Measurements from ENCODE around the gene R3HDM4. TPM values are rescaled to one million over a fixed set of nuclear protein-coding genes. Genes with fewer than 3 reads are reported as not detected.
"Not testable (repeated sequence)": the region's sequence is repeated elsewhere in the genome, so short reads cannot be mapped to it uniquely, and the experiment has no call there.

Gene R3HDM4
- total RNA-seq, 1 donor from 2014 or later: 21.9 TPM

DNA sequence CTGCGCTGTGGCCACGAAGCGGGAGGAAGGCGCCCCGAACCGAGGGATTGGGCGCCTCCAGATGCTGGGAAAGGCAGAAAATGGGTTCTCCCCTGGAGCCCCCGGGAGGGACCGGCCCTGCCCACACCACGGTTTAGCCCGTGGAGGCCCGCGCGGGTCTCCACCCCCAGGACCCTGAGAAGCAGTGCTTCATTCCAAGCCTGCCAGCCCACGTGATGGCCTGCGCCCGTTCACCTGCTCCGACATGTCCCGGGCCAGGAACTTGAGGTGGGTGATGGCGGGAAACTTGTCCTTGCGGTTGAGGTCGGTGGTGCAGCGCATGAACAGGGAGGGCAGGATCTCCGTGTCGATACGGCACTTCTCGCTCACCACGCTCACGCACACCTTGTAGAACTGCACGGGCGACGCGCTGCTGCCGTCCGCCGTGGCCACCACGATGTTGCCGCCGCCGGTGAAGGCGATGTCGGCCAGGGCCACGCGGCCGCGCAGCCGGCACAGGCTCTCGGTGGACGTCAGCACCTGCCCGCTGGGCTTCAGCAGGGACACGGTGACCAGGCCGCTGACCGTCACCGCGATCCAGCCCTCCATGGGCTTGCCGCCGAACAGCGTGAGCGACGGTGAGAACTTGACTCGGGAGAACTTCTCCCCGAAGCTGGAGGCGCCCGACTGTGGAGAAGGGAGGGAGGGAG is 27.3 kb downstream of the R3HDM4 start:
- intact Hi-C loops (cut with DNase I): no loop called here
- ATAC-seq (no peak), DNase-seq (ENCODE audit: missing footprints) (no peak)

DNA sequence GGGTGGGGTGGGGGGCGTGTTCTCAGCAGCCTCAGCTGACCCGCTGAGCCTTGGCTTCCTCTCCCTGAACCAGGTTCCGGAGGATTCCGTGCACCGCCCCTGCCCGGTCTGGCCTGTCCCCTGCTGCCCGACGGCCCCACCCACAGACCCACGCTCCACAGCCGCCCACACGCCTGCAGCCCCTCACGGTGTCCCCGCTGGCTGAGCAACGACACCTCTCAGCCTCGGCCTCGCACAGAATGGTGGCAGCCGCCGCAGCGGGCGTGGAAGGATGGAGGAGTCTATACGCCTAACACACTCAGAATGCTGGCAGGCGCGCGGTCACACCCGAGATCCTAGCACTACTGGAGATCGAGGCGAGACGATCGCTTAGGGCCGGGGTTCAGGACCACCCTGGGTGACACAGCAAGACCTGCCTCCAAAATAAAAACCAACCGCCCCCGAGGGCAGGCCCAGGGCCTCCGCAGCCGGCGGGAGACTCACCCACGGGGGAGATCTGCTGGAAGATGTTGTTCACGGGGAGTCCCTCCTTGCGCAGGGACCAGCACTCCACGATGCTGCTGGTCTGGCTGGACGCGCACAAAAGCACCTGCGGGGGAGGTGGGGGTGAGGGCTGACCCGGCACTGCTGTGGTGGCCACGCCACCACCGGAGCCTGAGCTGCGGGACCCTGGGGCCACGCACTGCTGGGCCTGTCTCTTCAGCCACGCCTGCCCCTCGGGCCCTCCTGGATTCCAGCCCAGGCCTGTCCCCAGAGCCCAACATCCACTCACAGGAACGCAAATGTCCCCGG is 28.4 kb downstream of the R3HDM4 start:
- intact Hi-C loops (cut with DNase I): no loop called here
- no peak for ATAC-seq
- no peak for DNase-seq (ENCODE audit: missing footprints)

DNA sequence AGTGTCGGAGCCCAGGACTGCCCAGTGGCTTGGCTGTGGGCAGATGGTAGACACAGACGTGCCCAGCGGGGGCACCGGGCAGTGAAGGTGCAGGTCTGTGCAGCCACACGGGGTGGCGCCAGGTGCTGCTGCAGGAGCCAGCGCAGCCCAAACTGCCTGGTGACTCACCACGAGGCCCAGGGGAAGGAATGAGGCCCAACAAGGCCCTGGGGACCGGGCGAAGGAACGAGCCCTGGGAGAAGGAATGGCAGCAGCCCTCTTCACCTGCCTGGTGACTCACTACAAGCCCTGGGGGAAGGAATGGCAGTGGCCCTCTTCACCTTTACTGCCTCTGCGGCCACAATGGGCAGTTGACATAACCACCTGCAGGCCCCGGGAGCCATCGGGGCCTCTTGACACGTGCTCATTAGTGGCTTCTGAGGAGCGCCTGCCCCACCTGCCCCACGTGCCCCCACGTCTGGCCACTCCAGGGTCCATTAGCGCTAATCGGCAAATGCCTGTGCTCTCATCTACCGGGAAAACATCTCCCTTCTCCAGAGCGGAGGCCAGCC is 29.3 kb downstream of the R3HDM4 start:
- intact Hi-C loops (cut with DNase I): no loop called here
- ATAC-seq (no peak), DNase-seq (ENCODE audit: missing footprints) (no peak)

DNA sequence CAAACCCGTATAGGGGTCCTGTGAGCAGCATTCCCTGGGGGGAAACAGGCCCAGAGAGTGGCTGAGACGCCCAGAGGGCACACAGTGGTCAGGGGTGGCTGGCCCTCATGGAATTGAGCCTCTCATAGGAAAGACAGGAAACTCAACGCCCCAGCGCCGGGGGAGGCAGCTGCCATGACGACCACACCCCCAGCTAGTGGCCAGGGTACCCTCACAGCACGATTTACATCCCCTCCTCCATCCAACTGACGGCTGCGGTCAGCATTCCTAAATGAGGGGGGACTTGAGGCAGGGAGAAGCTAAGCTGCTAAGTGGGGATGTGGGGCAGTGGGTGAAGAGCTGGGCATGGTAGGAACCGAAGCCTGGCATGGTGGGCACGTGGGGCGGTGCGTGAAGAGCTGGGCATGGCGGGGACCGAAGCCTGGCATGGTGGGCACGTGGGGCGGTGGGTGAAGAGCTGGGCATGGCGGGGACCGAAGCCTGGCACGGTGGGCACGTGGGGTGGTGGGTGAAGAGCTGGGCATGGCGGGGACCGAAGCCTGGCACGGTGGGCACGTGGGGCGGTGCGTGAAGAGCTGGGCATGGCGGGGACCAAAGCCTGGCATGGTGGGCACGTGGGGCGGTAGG is 30.0 kb downstream of the R3HDM4 start:
- ATAC-seq: no peak
- no peak for DNase-seq (ENCODE audit: missing footprints)
- intact Hi-C loops (cut with DNase I): no loop called here

DNA sequence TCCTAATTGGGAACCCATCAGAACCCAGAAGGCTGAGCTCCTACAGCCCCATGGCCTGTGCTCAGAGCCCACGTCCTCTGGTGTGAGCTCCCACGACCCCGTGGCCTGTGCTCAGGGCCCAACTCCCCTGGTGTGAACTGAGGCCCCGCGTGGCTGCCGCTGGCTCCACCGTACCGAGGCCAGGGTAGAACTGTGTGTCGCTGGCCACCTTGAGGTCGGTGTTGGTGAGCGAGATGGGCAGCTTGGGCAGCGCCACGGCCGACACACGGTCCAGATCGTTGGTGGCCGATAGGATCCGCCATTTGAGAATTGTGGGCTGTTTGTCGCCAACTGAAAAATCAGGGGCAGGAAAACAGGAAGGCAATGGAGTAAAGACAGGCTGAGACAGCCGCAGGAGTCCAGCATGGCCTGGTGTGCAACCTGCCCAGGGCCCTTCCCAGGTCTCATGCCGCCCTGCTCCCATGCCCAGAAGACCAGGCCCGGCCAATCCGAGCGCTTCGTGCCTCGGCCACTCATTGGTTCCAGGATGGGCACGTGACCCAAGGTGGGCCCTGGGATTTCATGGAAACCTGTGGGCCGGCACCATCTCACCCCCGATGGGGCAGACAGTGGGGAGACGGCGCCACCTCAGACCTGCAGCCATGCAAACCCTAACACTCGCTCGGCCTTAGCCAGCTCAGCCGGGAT is 31.5 kb downstream of the R3HDM4 start:
- ATAC-seq (no peak), DNase-seq (ENCODE audit: missing footprints) (no peak)
- intact Hi-C loops (cut with DNase I): no loop called here

DNA sequence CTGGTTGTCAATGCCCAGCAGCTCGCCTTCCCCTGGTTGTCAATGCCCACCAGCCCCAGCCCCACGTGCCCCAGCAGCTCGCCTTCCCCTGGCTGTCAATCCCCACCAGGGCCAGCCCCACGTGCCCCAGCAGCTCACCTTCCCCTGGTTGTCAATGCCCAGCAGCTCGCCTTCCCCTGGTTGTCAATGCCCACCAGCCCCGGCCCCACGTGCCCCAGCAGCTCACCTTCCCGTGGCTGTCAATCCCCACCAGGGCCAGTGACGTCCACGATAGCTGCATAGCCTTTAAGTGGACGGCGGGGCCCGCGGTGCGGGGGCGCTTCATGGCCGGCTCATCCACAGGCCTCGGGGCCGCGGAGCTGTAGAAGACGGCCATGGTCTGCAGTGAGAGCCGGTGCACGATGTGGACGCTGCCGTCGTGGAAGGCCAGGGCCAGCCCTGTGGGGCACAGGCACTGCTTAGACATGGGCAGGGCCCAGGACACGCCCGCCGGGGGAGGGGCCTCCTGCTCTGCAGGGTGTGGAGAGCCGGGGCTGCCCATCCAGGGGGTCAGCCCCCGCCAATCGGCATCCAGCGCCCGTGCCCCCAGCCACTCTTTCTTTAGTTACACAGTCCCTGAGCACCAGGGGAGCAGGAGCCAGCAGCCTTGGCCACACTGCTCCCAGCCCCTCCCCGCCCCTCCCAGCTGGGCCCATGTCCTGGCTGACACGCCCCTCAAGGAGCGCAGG is 33.1 kb downstream of the R3HDM4 start:
- ATAC-seq (no peak), DNase-seq (ENCODE audit: missing footprints) (no peak)
- intact Hi-C loops (cut with DNase I): no loop called here

DNA sequence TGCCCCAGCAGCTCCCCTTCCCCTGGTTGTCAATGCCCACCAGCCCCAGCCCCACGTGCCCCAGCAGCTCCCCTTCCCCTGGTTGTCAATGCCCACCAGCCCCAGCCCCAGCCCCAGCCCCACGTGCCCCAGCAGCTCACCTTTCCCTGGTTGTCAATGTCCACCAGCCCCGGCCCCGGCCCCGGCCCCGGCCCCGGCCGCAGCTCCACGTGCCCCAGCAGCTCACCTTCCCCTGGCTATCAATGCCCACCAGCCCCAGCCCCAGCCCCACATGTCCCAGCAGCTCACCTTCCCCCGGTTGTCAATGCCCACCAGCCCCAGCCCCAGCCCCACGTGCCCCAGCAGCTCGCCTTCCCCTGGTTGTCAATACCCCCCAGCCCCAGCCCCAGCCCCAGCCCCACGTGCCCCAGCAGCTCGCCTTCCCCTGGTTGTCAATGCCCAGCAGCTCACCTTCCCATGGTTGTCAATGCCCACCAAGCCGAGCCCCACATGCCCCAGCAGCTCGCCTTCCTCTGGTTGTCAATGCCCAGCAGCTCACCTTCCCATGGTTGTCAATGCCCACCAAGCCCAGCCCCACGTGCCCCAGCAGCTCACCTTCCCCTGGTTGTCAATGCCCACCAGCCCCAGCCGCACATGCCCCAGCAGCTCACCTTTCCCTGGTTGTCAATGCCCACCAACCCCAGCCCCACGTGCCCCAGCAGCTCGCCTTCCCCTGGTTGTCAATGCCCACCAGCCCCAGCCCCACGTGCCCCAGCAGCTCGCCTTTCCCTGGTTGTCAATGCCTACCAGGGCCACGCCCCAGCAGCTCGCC is 34.1 kb downstream of the R3HDM4 start:
- DNase-seq (ENCODE audit: missing footprints); intact Hi-C loops (cut with DNase I); ATAC-seq: not testable (repeated sequence)

DNA sequence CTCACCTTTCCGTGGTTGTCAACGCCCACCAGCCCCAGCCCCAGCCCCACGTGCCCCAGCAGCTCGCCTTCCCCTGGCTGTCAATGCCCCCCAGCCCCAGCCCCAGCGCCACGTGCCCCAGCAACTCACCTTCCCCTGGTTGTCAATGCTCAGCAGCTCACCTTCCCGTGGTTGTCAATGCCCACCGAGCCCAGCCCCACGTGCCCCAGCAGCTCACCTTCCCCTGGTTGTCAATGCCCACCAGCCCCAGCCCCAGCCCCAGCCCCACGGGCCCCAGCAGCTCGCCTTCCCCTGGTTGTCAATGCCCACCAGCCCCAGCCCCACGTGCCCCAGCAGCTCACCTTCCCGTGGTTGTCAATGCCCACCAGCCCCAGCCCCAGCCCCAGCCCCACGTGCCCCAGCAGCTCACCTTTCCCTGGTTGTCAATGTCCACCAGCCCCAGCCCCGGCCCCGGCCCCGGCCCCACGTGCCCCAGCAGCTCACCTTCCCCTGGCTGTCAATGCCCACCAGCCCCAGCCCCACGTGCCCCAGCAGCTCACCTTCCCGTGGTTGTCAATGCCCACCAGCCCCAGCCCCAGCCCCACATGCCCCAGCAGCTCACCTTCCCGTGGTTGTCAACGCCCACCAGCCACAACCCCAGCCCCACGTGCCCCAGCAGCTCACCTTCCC is 34.9 kb downstream of the R3HDM4 start:
- DNase-seq (ENCODE audit: missing footprints); ATAC-seq; intact Hi-C loops (cut with DNase I): not testable (repeated sequence)

DNA sequence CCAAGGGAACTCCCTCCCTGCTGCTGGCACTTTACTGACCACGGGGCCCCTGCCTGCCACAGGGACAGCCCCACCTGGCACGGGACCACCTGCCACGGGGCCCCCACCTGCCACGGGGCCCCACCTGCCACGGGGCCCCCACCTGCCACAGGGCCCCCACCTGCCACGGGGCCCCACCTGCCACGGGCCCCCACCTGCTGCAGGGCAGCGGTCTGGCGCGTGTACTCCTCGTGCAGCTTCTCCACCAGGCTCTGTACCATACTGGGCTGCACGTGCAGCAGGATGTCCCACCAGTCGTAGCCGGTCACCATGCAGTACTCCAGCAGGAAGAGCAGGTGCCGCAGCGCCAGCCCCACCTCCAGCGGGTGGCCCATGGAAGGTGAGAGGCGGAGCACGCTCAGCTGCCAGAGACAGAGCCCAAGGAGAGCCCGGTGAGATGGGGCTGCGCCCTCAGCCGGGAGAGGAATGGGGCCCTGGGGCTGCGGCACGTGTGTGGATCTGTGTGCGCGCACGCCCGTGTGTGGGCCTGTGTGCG is 36.2 kb downstream of the R3HDM4 start:
- no peak for DNase-seq (ENCODE audit: missing footprints)
- ATAC-seq: no peak
- intact Hi-C loops (cut with DNase I): no loop called here

DNA sequence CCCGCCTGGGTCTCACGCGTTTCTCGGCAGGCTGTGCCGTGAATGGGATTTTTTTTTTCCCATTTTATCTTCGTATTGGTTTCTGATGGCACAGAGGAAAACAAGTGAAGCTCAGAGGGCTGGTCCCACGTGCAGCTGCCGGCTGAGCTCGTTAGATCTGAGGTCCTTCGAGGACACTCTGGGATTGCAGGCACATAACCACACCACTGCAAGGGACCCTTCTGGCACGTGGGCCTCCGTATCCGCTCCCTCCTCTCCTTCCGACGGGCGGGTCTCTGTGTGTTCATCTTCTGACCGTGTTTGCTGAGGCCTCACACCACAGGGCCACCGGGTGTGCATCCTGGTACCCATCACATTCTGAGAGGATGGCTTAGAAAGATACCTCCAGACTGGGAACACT is 36.9 kb downstream of the R3HDM4 start:
- ATAC-seq (no peak), DNase-seq (ENCODE audit: missing footprints) (no peak)
- intact Hi-C loops (cut with DNase I): no loop called here

DNA sequence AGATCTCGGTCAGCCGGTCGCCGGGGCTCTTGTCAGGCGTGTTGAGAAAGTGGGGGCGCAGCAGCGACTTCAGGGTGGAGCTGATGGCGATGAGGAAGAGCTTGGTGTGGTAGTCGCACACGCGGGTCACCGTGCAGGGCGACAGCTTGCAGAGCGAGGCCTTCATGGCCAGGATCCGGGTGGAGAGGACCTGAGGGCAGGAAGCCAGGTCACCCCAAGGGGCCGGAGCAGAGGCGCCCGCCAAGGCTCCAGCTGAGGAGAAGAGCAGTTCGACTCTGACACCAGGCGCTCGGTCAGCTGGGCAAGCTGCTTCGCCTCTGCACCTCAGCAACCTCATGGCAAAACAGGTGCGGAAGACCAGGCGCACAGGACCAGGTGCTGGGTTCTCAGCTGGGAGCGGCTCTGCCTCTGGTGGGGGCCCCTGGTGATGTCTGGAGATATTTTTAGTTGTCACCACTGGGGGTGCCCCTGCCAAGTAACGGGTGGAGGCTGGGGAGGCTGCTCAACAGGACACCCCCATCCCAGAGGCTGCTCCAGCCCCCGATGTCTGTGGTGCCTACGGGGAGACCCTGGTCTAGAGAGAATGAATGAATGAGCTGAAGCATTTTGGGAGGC is 37.6 kb downstream of the R3HDM4 start:
- intact Hi-C loops (cut with DNase I): no loop called here
- DNase-seq (ENCODE audit: missing footprints) (no peak), ATAC-seq (no peak)

DNA sequence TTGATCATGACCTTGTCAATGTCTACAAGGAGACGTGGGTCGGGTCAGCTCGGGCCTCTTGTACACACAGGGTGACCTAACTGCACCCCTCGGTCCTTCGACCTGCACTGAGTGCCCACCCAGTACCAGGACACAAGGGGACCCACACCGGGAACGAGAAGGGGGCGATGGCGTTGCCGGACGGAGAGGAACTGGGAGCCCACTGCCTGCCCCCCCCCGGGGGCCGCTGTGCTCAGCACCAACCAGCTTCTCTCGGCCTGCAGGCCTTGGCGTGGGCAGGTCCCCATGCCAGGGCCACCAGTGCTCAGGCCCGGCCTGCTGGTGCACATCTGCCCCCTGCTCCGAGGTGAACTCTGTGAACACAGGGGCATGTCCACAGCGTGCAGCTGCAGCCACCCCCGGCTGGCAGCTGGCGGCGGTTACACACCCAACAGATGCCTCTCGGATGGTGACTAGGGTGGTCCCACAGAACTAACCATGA is 39.4 kb downstream of the R3HDM4 start:
- intact Hi-C loops (cut with DNase I): loop anchor here (5.0 kb wide), 1 partner anchor 39 kb away; the partner anchor contains the start of gene R3HDM4
- no peak for ATAC-seq

DNA sequence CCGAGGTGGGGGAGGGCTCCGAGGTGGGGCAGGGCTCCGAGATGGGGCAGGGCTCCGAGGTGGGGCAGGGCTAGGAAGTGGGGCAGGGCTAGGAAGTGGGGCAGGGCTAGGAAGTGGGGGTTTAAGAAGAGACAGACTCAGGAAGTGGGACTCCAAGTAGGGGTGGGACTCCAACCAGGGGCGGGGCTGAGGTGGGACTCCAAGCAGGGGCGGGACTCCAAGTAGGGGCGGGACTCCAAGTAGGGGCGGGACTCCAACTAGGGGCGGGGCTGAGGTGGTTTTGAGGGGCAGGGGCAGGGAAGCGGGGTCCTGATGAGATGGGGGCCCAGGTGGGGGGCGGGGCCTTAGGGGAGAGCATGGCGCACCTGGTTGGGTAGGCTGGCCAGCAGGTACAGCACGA is 39.9 kb downstream of the R3HDM4 start:
- ATAC-seq (no peak), DNase-seq (ENCODE audit: missing footprints) (no peak)
- intact Hi-C loops (cut with DNase I): loop anchor here (5.0 kb wide), 1 partner anchor 39 kb away; the partner anchor contains the start of gene R3HDM4

More for the DNA sequence above, 39.4 kb downstream of the R3HDM4 start:
- DNase-seq (ENCODE audit: missing footprints): no peak

DNA sequence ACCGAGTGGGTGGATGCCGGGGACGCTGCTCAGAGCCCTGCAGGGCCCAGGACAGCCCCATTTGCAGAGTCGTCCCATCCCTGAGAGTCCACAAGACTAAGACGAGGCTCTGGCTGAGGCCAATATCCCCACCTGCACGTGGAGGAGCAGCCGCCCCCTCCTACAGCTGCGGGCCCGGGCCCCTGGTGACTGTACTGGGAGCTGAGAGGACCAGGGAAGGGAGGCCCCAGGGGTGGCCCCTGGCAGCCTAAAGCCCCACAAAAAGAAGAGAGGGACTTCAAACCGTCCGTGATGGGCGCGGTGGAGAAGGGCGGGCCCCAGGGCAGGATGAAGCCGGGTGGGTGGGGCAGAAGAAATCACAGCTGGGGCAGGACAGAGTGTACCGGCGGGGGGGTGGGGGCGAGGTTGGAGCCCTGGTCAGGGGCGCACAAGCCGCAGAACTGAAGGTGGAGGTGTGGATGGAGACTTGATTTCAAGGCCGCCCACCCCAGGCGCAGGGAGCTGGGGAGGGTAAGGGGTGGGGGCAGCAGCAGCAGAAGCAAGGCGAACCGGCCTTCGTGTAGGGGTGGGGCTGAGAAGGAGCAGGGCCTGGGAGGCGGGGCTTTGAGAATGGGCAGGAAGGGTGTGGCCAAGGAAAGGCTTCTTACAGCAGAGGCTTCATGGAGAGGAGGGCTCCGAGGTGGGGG is 40.6 kb downstream of the R3HDM4 start:
- ATAC-seq (peak; percentile 35), DNase-seq (ENCODE audit: missing footprints) (peak; percentile 85)
- intact Hi-C loops (cut with DNase I): loop anchor here (5.0 kb wide), 1 partner anchor 40 kb away; the partner anchor contains the start of gene R3HDM4

DNA sequence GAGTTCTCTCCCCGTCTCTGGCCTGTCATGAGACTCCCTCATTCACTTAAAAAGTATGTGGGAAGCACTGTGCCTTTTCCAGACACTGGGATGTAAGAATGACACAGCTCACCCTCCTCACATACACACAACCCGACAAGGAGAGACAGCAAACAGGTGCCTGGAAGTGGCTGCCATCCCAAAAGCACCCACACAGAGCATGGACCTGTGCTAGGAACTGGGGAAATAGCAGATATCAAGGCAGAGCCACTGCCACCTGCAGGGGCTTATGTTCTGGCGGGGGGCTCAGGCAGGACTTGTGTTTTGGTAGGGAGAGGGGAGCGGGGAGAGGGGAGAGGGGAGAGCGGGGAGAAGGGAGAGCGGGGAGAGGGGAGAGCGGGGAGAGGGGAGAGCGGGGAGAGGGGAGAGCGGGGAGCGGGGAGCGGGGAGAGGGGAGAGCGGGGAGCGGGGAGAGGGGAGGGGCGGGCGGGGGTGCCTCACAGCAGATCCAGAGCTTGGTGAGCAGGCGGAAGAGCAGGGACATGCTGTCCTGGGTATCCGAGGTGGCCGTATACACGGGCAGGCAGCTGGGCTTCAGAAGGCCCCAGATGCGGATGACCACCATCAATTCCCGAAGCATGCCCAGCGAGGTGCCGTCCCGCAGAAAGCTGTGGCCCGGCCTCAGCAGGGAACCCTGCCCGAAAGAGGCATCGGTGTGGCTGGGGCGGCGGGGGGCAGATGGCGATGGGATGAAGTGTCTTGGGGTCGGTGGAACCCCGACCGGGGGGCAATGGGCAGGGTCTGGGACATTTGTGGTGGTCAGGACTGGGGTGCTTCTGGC is 41.4 kb downstream of the R3HDM4 start:
- intact Hi-C loops (cut with DNase I): loop anchor here (5.0 kb wide), 1 partner anchor 41 kb away; the partner anchor contains the start of gene R3HDM4
- no peak for DNase-seq (ENCODE audit: missing footprints)
- ATAC-seq: no peak

Measured in Right ventricle myocardium inferior (tissue), 1 donor.